Tibial nerve (tissue), 4 donors: Measurements from ENCODE around the gene MLST8. TPM values are rescaled to one million over a fixed set of nuclear protein-coding genes. Genes with fewer than 3 reads are reported as not detected.

ENCODE experiments used
- DNase-seq, 2 donors: peaks; one replicate each; pipeline ENCODE4 v3.0.0-alpha.2; 2019; ENCODE audit warnings: low spot score in 2 of 2
- H3K27ac ChIP-seq, 4 donors: fragments of 200-600 bp; sonication (generic) in 3 of 4; one replicate each; pipeline ENCODE4 v1.5.1; 2017 to 2019; ENCODE audit warnings: mild to moderate bottlenecking in 1 of 4
- H3K27me3 ChIP-seq, 2 donors: fragments of 200-600 bp; sonication (generic) in 1 of 2; one replicate each; pipeline versions ENCODE4 v1.5.1 to v1.6.0; 2017 to 2019
- H3K36me3 ChIP-seq, 3 donors: fragments of 200-600 bp; sonication (generic); one replicate each; pipeline ENCODE4 v1.5.1; 2018 to 2019
- H3K4me1 ChIP-seq, 4 donors: fragments of 200-600 bp; sonication (generic) in 3 of 4; one replicate each; pipeline ENCODE4 v1.5.1; 2017 to 2019
- H3K4me3 ChIP-seq, 4 donors: fragments of 200-600 bp; sonication (generic) in 3 of 4; one replicate each; pipeline ENCODE4 v1.5.1; 2017 to 2019; ENCODE audit warnings: mild to moderate bottlenecking in 1 of 4, moderate library complexity in 1 of 4
- H3K9me3 ChIP-seq, 4 donors: fragments of 200-600 bp; sonication (generic) in 3 of 4; one replicate each; pipeline ENCODE4 v1.5.1; 2017 to 2019
- EP300 ChIP-seq, 2 donors: sonication (generic); formaldehyde crosslinking; IDR thresholded peaks; one replicate each; pipeline ENCODE4 v1.6.1; 2017; ENCODE audit warnings: antibody characterized with exemption in 2 of 2, mild to moderate bottlenecking in 1 of 2
- POLR2A ChIP-seq, 2 donors: fragments of 450-650 bp; IDR thresholded peaks; one replicate each; pipeline ENCODE4 v1.6.1; 2017; ENCODE audit warnings: antibody characterized with exemption in 2 of 2, mild to moderate bottlenecking in 2 of 2, moderate library complexity in 2 of 2
- WGBS, 2 donors: methylation state at CpG; one replicate each; pipeline ENCODE4 v1.1.5; 2018; 5-methylcytosine and 5-hydroxymethylcytosine counted together
- total RNA-seq, 4 donors: library from RNA; depleted of rRNA; stranded (reverse); fragments of >200 nt; gene quantifications; one replicate each; pipeline ENCODE4 v1.1.0, GENCODE V29; 2016
- TF ChIP-seq, protein P1 (sequence below), 5 experiments: fragments of 200-600 bp in 3 of 5; fragments of 450-650 bp in 2 of 5; sonication (generic) in 3 of 5; IDR thresholded peaks; one replicate each; pipeline ENCODE4 v1.5.1; 2016 to 2019; ENCODE audit warnings: antibody characterized with exemption in 5 of 5, mild to moderate bottlenecking in 3 of 5, moderate library complexity in 2 of 5

The MLST8 gene
- total RNA-seq, 4 donors from 2014 or later = 28.8 to 73.8 (median 43.8) TPM

DNA sequence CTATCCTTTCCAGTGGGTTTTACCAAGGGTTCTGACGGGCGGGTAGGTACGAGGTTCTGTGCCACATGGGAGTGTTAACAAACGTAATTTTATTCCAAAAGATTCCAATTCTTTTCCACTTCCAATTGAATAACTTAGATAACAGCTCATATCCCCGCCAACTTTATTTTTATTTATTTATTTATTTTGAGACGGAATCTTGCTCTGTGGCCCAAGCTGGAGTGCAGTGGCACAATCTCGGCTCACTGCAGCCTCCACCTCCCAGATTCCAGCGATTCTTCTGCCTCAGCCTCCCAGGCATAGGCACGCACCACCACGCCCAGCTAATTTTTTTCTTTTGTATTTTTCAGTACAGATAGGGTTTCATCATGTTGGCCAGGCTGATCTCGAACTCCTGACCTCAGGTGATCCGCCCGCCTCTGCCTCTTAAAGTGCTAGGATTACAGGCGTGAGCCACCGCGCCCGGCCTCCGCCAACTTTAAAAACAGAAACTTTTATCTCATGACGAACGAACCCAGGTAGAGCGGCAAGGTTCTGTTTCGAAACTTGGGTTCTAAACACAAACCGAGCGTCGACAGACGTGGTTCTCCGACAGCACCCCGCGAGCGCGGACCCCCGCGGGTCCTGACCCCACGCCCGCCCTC, 45.5 kb downstream of the MLST8 start:
- Histone ChIP-seq H3K9me3 (no peaks in the 10 kb centered on the region), H3K27me3 (no peaks in the 10 kb centered on the region), H3K4me1 (peaks cover 0 to 22% (median 12%) of the 10 kb centered on the region in 4 donors), H3K36me3 (peaks cover 0 to 53% (median 11%) of the 10 kb centered on the region in 3 donors), H3K4me3 (peak overlapping the region; percentile 41 to 83 (median 57)), H3K27ac (peak overlapping the region; percentile 63 to 95 (median 81))
- 4 to 5% methylated on average over 30 to 34 of the region's 35 CpGs for WGBS, 2 donors
- TF ChIP-seq POLR2A (IDR thresholded peaks at IDR 0.05) = no peak
- TF ChIP-seq, protein P1, sequence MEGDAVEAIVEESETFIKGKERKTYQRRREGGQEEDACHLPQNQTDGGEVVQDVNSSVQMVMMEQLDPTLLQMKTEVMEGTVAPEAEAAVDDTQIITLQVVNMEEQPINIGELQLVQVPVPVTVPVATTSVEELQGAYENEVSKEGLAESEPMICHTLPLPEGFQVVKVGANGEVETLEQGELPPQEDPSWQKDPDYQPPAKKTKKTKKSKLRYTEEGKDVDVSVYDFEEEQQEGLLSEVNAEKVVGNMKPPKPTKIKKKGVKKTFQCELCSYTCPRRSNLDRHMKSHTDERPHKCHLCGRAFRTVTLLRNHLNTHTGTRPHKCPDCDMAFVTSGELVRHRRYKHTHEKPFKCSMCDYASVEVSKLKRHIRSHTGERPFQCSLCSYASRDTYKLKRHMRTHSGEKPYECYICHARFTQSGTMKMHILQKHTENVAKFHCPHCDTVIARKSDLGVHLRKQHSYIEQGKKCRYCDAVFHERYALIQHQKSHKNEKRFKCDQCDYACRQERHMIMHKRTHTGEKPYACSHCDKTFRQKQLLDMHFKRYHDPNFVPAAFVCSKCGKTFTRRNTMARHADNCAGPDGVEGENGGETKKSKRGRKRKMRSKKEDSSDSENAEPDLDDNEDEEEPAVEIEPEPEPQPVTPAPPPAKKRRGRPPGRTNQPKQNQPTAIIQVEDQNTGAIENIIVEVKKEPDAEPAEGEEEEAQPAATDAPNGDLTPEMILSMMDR (IDR thresholded peaks at IDR 0.05) = no peak
- TF ChIP-seq EP300 (IDR thresholded peaks at IDR 0.05) = no peak
- no peak for DNase-seq

DNA sequence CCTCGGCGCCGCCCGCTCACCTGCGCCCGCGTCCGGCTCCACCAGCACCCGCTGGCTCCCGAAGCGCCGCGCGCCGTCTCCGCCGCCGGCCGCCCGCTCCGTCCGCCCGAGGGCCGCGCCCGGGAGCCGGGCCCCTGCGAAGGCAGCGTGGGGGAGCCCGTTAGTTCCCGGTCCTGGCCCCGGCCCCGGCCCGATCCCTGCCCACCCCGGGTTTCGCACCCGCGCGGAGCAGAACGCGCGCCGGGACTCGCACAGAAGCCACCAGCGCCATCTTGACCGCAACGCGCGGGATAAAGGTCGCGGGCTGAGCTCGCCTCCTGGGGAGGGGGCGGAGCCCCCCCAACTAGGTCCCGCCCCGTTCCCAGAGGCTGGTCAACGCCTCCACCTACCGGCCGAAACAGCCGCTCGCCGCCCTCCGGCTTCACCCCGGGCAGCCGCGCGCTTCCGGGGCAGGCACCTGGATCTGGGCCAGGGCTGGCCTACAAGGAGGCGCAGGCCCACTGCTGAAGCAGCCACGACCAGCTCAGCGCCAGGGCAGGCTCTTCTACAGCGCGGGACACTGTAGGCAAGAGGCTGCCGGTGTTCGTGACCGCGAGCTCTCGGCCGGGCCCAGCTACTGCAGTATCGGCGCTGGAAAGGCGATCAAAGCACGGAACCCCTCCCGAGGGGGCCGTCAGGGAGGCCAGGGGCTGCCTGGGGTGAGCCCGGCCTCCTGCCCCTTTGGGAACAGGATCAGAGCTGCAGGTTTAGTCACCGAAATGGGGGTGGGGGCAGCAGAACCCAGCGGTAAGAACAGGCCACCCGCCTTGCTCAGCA, 46.2 kb downstream of the MLST8 start, which contains the start of gene ECI1:
Gene ECI1 (minus strand): TSS at position 292 of the 816 bp plus-strand sequence. CDS start 21 bp downstream, at position 271.
- H3K27ac ChIP-seq = peak within 1 kb of the TSS; percentile 63 to 95 (median 81)
- H3K4me1 ChIP-seq = peaks cover 0 to 22% (median 12%) of the 10 kb centered on the region in 4 donors
- WGBS, 2 donors = 3% methylated on average over 30 to 43 of the region's 88 CpGs
- no peaks in the 10 kb centered on the region for H3K27me3 ChIP-seq
- peak within 1 kb of the TSS; percentile 41 to 83 (median 57) for H3K4me3 ChIP-seq
- peak; percentile 92 for DNase-seq
- no peaks in the 10 kb centered on the region for H3K9me3 ChIP-seq
- TF ChIP-seq, protein P1 (IDR thresholded peaks at IDR 0.05) = peak; percentile 67 to 95 (median 89)
- TF ChIP-seq POLR2A (IDR thresholded peaks at IDR 0.05) (peak; percentile 55 to 85), EP300 (IDR thresholded peaks at IDR 0.05) (peak; percentile 88 to 92)
- H3K36me3 ChIP-seq = peaks cover 0 to 53% (median 7%) of the 10 kb centered on the region in 3 donors

- peaks cover 0 to 57% (median 7%) of the 10 kb centered on the region in 3 donors for H3K36me3 ChIP-seq
- TF ChIP-seq EP300 (IDR thresholded peaks at IDR 0.05) (no peak), POLR2A (IDR thresholded peaks at IDR 0.05) (no peak)
- TF ChIP-seq, protein P1 (IDR thresholded peaks at IDR 0.05) = no peak
- 95 to 96% methylated on average over 7 of the region's 7 CpGs for WGBS, 2 donors
- H3K4me3 ChIP-seq = no peak overlapping the region
- H3K4me1 ChIP-seq = peaks cover 0 to 22% (median 12%) of the 10 kb centered on the region in 4 donors
- DNase-seq = no peak
- H3K27me3 ChIP-seq = no peaks in the 10 kb centered on the region
- no peaks in the 10 kb centered on the region for H3K9me3 ChIP-seq
- peak overlapping the region in 1 of 4 donors; percentile 85 for H3K27ac ChIP-seq
These were observed 47.5 kb downstream of the MLST8 start for GRCh38 chr16:2252806-2253148.

DNA sequence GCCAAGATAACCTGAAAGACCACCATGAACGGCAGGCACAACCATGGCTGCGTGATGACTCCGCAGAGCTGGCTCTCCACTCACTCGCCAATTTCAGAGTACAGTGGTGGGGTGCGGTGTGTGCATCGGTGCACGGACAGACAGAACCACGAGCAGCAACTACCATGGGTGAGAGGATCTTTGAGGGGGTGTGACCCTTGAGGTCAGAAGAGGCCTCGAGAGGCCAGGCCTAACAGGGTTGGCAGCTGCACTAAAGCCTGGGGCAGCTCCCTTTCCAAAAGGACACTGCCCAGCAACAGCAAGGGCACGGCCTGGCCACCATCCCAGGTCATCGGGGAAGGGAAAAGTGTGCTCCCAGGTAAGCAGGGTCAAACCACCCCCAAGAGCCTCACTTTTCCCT, 48.0 kb downstream of the MLST8 start:
- WGBS, 2 donors = 83 to 87% methylated on average over 10 to 11 of the region's 11 CpGs
- TF ChIP-seq EP300 (IDR thresholded peaks at IDR 0.05) (no peak), POLR2A (IDR thresholded peaks at IDR 0.05) (no peak)
- TF ChIP-seq, protein P1 (IDR thresholded peaks at IDR 0.05) = no peak
- DNase-seq = no peak
- Histone ChIP-seq H3K9me3 (no peaks in the 10 kb centered on the region), H3K27me3 (no peaks in the 10 kb centered on the region), H3K36me3 (peaks cover 0 to 62% (median 7%) of the 10 kb centered on the region in 3 donors), H3K4me1 (peaks cover 0 to 22% (median 12%) of the 10 kb centered on the region in 4 donors), H3K4me3 (no peak overlapping the region), H3K27ac (no peak overlapping the region)
